Body of pancreas (tissue), 4 donors: ENCODE measurements around the gene KLHDC9.

Source experiments
- POLR2A ChIP-seq, 3 donors: fragments of 450-650 bp; IDR thresholded peaks; one replicate each; pipeline ENCODE4 v1.6.1; 2016; ENCODE audit warnings: antibody characterized with exemption in 3 of 3, mild to moderate bottlenecking in 2 of 3
- TF ChIP-seq, protein P1 (sequence below), 7 experiments: fragments of 450-650 bp in 4 of 7; fragments of 200-600 bp in 3 of 7; sonication (generic) in 3 of 7; IDR thresholded peaks; one replicate each; pipeline ENCODE4 v1.5.1; 2016 to 2019; ENCODE audit warnings: antibody characterized with exemption in 7 of 7

DNA sequence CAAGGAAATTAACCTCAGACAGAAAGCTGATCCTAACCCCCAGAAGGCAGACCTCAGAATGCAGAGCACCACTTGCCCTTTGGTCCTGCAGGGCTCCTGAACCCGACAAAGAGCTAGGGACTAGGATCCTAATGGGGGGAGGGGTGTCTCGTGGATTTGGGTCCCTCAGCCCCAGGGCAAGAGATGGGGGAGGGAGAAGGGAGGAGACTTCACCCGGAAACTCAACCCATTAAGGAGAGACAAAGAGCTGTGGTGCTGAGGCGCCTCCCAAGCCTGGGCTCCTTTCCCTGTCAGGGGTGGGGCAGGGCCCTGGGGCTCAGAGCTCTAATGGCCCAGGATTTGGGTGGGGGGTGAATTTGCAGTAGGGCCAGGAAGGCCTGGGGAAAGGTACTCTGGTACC lies 11.7 kb upstream of the KLHDC9 start:
- TF ChIP-seq, protein P1, sequence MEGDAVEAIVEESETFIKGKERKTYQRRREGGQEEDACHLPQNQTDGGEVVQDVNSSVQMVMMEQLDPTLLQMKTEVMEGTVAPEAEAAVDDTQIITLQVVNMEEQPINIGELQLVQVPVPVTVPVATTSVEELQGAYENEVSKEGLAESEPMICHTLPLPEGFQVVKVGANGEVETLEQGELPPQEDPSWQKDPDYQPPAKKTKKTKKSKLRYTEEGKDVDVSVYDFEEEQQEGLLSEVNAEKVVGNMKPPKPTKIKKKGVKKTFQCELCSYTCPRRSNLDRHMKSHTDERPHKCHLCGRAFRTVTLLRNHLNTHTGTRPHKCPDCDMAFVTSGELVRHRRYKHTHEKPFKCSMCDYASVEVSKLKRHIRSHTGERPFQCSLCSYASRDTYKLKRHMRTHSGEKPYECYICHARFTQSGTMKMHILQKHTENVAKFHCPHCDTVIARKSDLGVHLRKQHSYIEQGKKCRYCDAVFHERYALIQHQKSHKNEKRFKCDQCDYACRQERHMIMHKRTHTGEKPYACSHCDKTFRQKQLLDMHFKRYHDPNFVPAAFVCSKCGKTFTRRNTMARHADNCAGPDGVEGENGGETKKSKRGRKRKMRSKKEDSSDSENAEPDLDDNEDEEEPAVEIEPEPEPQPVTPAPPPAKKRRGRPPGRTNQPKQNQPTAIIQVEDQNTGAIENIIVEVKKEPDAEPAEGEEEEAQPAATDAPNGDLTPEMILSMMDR (IDR thresholded peaks at IDR 0.05), result no peak
- TF ChIP-seq POLR2A (IDR thresholded peaks at IDR 0.05), result no peak
